Activated CD8-positive, alpha-beta memory T cell treated with anti-CD3 and anti-CD28 coated beads for 1 hour (primary cell): ENCODE data around the gene TEX54.
"Not testable (repeated sequence)": the region's sequence is repeated elsewhere in the genome, so short reads cannot be mapped to it uniquely, and the experiment has no call there.

Experiments
- DNase-seq, 2 donors: peaks; one replicate each; pipeline ENCODE4 v3.0.0-alpha.2; 2020; ENCODE audit warnings: low read depth in 1 of 2; ENCODE audit errors: extremely low read depth in 1 of 2

The TEX54 gene

DNA sequence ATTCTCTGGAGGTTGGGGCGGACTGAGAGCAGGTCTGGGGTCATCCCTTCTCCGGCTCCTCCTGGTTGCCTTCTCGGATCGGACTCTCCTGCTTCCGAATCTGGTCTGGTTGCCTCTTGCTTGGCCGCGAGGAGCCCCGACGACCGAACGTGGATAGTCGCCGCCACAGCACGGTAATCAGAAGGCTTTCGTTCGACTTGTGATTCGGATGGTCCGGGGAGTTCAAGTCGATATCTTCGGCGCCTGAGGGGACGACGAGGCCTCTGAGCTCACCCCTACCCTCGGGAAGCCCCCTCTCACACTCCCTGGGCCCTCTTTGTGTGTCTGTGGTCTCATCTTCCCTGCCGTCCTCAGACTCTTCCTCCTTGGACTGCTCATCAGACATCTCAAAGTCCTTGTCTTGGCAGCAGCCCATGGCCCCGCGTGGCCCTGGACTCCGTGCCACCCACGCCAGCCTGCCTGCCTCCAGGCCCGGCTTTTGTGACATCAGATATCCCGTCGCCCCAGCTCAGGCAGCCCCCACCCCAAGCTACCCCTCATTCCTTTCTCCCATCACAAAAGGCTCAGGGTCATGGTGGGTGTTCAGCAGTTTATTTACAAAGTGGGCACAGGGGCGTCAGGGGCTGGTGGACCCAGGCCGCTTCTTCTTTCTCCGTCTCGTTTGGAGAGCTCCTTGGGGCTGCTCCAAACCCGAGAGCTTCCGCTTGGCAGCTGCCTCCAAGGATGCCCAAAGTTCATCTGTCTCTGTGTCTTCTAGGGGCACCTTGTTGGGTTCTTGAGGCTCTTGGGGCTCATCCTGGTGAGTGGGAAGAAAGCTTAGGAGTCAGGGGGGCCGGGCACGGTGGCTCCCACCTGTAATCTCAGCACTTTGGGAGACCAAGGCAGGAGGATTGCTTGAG, at the start of gene TEX54:
TSS of gene TEX54 (minus strand) at position 506 of the 899 bp plus-strand sequence.
- DNase-seq = no peak

GRCh38 chr11:62882431-62882749, 49.7 kb upstream of the TEX54 start:
- DNase-seq = no peak

GRCh38 chr11:62881579-62882430, 49.2 kb upstream of the TEX54 start:
- peak; percentile 88 to 89 for DNase-seq

GRCh38 chr11:62880803-62881578, 48.4 kb upstream of the TEX54 start, which contains the start of gene SLC3A2:
Gene SLC3A2, plus strand, starts transcription at chr11:62880896. Its CDS starts 128 bp downstream, at chr11:62881024.
- peak; percentile 31 to 80 for DNase-seq

DNA sequence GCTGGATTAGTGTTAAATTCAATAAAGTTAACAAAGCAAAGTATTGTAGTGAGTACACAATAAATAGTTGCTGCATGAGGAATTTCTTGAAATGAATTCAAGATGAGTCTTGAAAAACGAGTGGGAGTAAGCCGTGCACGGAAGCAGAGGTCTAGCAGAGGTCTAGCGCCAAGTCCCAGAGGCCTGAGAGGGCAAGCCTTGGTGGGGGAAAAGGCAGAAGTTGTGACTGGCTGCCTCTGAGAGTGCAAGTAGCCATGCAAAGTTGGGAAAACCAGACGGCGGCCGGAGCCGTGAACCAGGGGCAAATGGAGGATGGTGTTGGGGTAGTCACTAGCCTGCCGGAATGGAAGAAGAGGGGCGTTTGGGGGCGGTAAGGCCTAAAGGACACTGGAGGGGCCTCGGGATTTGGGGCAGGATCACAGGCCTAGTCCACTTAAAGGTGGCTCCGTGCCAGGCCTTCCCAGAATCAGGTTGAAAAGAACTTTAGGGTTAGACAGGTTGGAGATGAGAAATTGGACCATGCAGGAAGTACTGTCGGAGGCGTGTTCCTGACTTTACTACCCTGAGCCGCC, 47.7 kb upstream of the TEX54 start:
- DNase-seq = no peak

DNA sequence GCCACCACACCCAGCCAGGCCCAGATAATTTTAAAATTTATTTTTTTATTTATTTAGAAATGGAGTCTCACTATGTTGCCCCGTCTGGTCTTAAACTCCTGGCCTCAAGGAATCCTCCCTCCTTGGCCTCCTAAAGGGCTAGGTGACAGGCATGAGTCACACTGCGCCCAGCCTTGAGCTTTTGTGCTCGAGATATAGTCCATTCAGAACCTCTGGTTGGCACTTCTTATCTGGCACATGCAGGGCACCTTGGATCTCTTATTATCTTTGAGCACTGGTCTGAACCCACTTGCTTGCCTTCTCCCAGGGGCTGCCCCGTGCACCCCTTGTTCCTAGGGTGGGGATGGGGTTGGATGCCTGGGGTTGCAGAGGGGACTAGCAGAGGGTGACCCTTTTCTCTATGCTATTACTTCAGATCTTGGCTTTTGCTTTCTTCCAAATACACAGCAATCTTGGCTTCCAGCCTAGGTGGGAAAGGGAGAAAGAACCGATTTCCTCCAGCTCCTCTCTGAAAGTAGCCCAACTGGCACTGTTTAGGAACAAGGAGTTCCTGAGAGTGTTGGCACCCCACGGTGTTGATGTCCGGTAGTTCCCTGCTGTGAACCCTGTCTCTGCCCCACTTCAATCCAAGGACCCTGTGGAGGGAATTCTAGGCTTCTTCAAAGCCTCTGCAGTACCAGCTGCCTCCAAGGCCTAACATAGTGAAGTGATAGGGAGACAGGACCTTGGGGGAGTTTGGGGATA, 46.8 kb upstream of the TEX54 start:
- no peak for DNase-seq

DNA sequence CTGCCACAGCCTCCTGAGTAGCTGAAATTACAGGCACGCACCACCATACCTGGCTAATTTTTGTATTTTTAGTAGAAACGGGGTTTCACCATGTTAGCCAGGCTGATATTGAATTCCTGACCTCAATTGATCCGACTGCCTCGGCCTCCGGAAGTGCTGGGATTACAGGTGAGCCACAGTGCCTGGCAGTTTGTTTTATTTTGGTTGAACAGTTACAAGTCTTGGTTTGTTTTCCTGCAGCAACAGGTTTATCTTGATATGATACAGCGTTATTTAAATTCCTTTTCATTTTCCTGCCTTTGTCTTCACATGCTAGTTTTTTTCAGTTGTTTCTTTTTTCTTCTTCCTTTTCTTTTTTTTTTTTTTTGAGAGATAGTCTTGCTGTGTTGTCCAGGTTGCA, 44.1 kb upstream of the TEX54 start:
- no peak for DNase-seq

DNA sequence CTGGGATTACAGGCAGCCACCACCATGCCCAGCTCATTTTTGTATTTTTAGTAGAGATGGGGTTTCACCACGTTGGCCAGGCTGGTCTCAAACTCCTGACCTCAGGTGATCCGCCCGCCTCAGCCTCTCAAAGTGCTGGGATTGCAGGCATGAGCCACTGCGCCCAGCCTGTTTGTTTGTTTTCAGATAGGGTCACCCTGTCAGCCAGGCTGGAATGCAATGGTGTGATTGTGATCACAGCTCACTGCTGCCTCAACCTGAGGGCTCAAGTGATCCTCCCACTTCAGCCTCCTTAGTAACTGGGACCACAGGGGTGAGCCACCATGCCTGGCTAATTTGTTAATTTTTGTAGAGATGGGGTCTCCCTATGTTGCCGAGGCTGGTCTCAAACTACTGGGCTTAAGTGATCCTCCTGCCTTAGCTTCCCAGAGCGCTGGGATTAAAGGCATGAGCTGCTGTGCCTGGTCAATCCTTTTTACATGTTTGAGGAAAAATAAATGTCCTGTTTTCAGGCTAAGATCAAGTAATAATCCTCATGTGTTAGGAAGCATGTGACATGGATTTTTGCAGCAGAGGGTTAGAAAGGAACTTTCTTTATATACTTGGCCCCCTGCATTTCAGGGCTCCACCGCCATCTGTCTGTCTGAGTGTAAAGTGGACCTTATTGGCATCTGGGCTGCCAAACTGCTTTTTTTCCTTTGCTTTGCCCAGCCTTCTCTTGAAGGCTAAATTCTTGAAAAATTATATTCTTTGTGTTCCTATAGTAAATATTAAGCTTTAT, 43.2 kb upstream of the TEX54 start:
- DNase-seq = no peak

- DNase-seq = no peak
Measured at GRCh38 chr11:62874851-62875250, 42.2 kb upstream of the TEX54 start.

GRCh38 chr11:62865635-62866034, 33.0 kb upstream of the TEX54 start:
- DNase-seq = no peak

DNA sequence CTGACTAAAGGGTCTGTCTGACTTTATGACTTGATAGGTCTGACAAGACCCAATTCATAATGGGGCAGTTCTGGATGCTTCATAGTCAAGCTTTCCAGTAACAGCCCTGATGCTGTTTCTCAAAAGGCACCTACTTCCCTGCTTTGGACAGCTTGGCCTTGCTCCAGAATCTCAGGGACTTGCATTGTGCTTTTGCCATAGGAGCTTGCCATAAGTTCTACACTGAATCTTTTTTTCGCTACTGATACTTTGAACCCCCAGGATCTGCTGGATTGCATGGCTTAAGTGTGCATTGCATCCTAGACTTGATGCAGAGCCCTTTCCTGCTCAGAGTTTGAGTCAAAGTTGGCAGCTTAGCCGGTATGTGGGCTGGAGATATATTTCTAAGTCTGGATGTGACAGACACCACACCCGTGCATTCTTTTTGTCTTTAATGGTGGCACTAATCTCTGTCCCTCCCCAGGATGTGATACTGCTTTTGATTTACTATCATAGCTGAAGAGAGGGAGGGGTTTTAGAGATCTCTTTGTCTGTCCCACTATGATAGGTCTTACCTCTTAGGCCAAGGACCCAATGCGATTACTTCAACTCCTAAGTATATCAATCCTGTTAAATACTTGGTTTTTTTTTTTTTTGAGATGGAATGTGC, 31.2 kb upstream of the TEX54 start:
- no peak for DNase-seq

- not testable (repeated sequence) for DNase-seq
Measured at GRCh38 chr11:62861564-62862192, 29.0 kb upstream of the TEX54 start.

DNA sequence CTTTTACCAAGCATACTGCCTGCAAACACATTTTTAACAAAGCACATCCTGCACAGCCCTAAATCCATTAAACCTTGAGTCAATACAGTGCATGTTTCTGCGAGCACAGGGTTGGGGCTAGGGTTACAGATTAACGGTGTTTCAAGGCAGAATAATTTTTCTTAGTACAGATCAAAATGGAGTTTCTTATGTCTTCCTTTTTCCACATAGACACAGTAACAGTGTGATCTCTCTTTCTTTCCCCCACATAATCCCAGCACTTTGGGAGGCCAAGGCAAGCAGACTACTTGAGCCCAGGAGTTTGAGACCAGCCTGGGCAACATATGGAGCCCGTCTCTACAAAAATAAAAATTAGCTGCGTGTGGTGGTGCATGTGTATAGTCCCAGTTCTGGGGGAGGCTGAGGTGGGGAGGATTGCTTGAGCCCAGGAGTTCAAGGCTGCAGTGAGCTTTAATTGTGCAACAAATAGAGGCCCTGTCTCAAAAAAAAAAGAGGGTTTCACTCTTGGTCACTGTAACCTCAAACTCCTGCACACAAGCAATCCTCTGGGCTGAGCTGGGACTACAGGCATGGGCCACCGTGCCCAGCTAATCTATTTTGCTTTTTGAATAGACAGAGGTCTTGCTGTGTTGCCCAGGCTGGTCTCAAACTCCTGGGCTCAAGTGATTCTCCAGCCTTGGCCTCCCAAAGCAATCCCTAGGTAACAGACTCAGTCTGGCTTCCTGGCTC, 28.4 kb upstream of the TEX54 start:
- DNase-seq = no peak

DNA sequence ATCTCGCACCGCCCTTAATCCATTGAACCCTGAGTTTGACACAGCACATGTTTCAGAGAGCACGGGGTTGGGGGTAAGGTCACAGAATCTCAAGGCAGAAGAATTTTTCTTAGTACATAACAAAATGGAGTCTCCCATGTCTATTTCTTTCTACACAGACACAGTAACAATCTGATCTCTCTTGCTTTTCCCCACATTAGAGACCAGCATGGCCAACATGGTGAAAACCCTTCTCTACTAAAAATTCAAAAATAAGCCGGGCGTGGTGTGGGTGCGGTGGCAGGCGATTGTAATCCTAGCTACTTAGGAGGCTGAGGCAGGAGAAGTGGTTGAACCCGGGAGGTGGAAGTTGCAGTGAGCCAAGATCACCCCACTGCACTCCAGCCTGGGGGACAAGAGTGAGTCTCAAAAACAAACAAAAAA, 26.7 kb upstream of the TEX54 start:
- not testable (repeated sequence) for DNase-seq

DNA sequence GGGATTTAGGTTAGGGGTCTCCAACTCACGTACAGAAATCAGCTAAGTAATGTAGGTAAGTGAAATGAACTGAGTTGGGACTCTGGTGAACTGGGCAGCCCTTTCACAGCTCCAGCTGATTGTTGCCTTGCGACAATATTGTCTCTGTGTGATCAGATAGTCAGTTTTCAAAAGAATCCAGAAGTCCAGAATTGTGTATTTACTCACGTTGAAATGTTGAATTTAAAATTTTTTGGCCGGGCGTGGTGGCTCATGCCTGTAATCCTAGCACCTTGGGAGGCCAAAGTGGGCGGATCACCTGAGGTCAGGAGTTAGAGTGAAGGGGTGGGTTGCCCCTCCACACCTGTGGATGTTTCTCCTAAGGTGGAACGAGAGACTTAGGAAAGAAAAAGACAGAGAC, 25.6 kb upstream of the TEX54 start:
- DNase-seq = no peak

GRCh38 chr11:62857541-62857982, 24.9 kb upstream of the TEX54 start:
- no peak for DNase-seq

- no peak for DNase-seq
Measured at GRCh38 chr11:62856333-62856895, 23.8 kb upstream of the TEX54 start.
